A172 (cell line): ENCODE measurements around the gene TMEM41B. TPM values are rescaled to one million over a fixed set of nuclear protein-coding genes. Genes with fewer than 3 reads are reported as not detected.
A peak's percentile ranks its signal among the peaks of the same experiment; 100 is the strongest.
"Not testable (repeated sequence)": the region's sequence is repeated elsewhere in the genome, so short reads cannot be mapped to it uniquely, and the experiment has no call there.

Source experiments
- DNase-seq: peaks from one replicate; pipeline ENCODE4 v3.0.0-alpha.2; 2015; ENCODE audit warnings: low spot score
- total RNA-seq: library from RNA; depleted of rRNA; stranded (reverse); fragments of >200 nt; shearing (Covaris generic); gene quantifications from 2 replicates; pipeline ENCODE4 v1.2.3, GENCODE V29; 2014; rRNA removed

The TMEM41B gene
- 44.9 and 69.4 TPM in 2 replicates for total RNA-seq

GRCh38 chr11:9314291-9315077 lies at the start of gene TMEM41B:
TSS of gene TMEM41B (minus strand) at chr11:9314593. CDS start at chr11:9314441, 152 bp downstream.
- peak; percentile 99 for DNase-seq

GRCh38 chr11:9362393-9362863 lies 48.0 kb upstream of the TMEM41B start:
- DNase-seq, result no peak

GRCh38 chr11:9360862-9361622 lies 46.6 kb upstream of the TMEM41B start:
- not testable (repeated sequence) for DNase-seq

- DNase-seq, result no peak
Measured at GRCh38 chr11:9357041-9357440, 42.6 kb upstream of the TMEM41B start.

- no peak for DNase-seq
Measured at GRCh38 chr11:9351321-9351881, 37.0 kb upstream of the TMEM41B start.

GRCh38 chr11:9347779-9348178 lies 33.4 kb upstream of the TMEM41B start:
- not testable (repeated sequence) for DNase-seq

GRCh38 chr11:9347100-9347499 lies 32.7 kb upstream of the TMEM41B start:
- DNase-seq, result no peak

- DNase-seq, result no peak
Measured at GRCh38 chr11:9344061-9344680, 29.8 kb upstream of the TMEM41B start.

- no peak for DNase-seq
Measured at GRCh38 chr11:9341638-9342178, 27.3 kb upstream of the TMEM41B start.

- no peak for DNase-seq
Measured at GRCh38 chr11:9332655-9333054, 18.3 kb upstream of the TMEM41B start.

- DNase-seq, result peak; percentile 89
Measured at GRCh38 chr11:9330387-9331384, 16.3 kb upstream of the TMEM41B start.

GRCh38 chr11:9320047-9320446 lies 5.7 kb upstream of the TMEM41B start:
- DNase-seq, result no peak

GRCh38 chr11:9319377-9320001 lies 5.1 kb upstream of the TMEM41B start:
- not testable (repeated sequence) for DNase-seq

GRCh38 chr11:9318442-9319376 lies 4.3 kb upstream of the TMEM41B start:
- DNase-seq, result not testable (repeated sequence)

GRCh38 chr11:9316334-9316733 lies 1.9 kb upstream of the TMEM41B start:
- no peak for DNase-seq

- DNase-seq, result peak; percentile 39
Measured at GRCh38 chr11:9315078-9315688, 790 bp upstream of the TMEM41B start.

- DNase-seq, result peak; percentile 6
Measured at GRCh38 chr11:9313648-9314290, 624 bp downstream of the TMEM41B start.
